NCI-H2081 treated with DMSO at 0.1 percent for 48 hours (cell line): ENCODE results near the gene ST3GAL4.
"Not testable (repeated sequence)": the region's sequence is repeated elsewhere in the genome, so short reads cannot be mapped to it uniquely, and the experiment has no call there.

Experiments
- DNase-seq: peaks from one replicate; lab custom pipeline; 2025; lab: John Stamatoyannopoulos, UW

The ST3GAL4 gene

GRCh38 chr11:126390272-126390867 is 34.9 kb downstream of the ST3GAL4 start:
- no peak for DNase-seq

- no peak for DNase-seq
Observed at GRCh38 chr11:126391286-126391954, 35.9 kb downstream of the ST3GAL4 start.

- no peak for DNase-seq
Observed at GRCh38 chr11:126391970-126392632, 36.6 kb downstream of the ST3GAL4 start.

GRCh38 chr11:126392633-126393013 is 37.1 kb downstream of the ST3GAL4 start:
- no peak for DNase-seq

GRCh38 chr11:126393143-126393542 is 37.7 kb downstream of the ST3GAL4 start:
- no peak for DNase-seq

GRCh38 chr11:126394036-126394435 is 38.5 kb downstream of the ST3GAL4 start:
- DNase-seq: no peak

- not testable (repeated sequence) for DNase-seq
Observed at GRCh38 chr11:126394634-126395072, 39.2 kb downstream of the ST3GAL4 start.

GRCh38 chr11:126395784-126396183 is 40.3 kb downstream of the ST3GAL4 start:
- DNase-seq: not testable (repeated sequence)

GRCh38 chr11:126396266-126396665 is 40.8 kb downstream of the ST3GAL4 start:
- DNase-seq: not testable (repeated sequence)

GRCh38 chr11:126396965-126397364 is 41.5 kb downstream of the ST3GAL4 start:
- DNase-seq: no peak

GRCh38 chr11:126398296-126398695 is 42.8 kb downstream of the ST3GAL4 start:
- DNase-seq: no peak

- no peak for DNase-seq
Observed at GRCh38 chr11:126398721-126399120, 43.2 kb downstream of the ST3GAL4 start.

- no peak for DNase-seq
Observed at GRCh38 chr11:126400019-126400418, 44.5 kb downstream of the ST3GAL4 start.

- DNase-seq: no peak
Observed at GRCh38 chr11:126400479-126400878, 45.0 kb downstream of the ST3GAL4 start.

- DNase-seq: no peak
Observed at GRCh38 chr11:126403022-126403581, 47.6 kb downstream of the ST3GAL4 start.

GRCh38 chr11:126403658-126404057 is 48.2 kb downstream of the ST3GAL4 start:
- no peak for DNase-seq

GRCh38 chr11:126404367-126404766 is 48.9 kb downstream of the ST3GAL4 start:
- DNase-seq: no peak

- no peak for DNase-seq
Observed at GRCh38 chr11:126405374-126405773, 49.9 kb downstream of the ST3GAL4 start.

GRCh38 chr11:126405906-126406305 is 50.4 kb downstream of the ST3GAL4 start:
- no peak for DNase-seq

GRCh38 chr11:126406368-126406767 is 50.9 kb downstream of the ST3GAL4 start:
- DNase-seq: no peak

- DNase-seq: no peak
Observed at GRCh38 chr11:126407101-126407521, 51.6 kb downstream of the ST3GAL4 start.

- no peak for DNase-seq
Observed at GRCh38 chr11:126407682-126408288, 52.3 kb downstream of the ST3GAL4 start.
